GM18870 (cell line): ENCODE data around the gene GPANK1.

Source experiments
- ATAC-seq: cut with Tn5 transposase; IDR thresholded peaks from one replicate; pipeline ENCODE4 v1.9.1; 2021; ENCODE audit warnings: moderate library complexity; ENCODE audit not compliant: unreplicated experiment

The GPANK1 gene

DNA sequence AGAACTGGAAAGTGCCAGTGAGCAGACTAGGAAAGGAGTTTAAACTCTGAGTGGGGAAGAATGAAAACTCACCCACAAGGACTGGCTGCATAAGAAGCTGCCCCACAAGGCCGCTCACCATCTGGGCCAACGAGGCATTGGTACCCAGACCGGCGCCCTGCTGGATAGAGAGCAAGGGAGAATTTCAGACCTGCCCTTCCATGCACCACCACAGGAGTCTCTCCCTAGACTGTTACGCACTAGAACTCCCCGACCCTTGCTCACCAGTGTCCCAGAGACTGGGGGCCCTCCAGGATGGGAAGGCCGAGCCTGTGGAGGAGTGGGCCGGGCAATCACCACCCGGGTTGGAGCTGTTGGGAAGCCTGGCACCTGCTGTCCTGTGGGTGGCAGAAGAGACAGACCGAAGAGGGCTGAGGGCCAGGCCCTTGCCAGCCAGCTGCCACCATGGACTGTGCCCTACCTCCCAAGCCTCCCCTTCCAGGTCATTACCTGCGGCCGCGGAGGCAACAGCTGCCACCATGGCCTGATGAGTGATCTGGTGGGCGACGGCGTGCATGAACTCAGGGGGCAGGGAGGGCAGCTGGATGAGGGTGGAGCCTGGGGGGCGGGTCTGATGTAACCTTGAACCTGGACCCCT lies 20.9 kb downstream of the GPANK1 start:
- no peak for ATAC-seq

DNA sequence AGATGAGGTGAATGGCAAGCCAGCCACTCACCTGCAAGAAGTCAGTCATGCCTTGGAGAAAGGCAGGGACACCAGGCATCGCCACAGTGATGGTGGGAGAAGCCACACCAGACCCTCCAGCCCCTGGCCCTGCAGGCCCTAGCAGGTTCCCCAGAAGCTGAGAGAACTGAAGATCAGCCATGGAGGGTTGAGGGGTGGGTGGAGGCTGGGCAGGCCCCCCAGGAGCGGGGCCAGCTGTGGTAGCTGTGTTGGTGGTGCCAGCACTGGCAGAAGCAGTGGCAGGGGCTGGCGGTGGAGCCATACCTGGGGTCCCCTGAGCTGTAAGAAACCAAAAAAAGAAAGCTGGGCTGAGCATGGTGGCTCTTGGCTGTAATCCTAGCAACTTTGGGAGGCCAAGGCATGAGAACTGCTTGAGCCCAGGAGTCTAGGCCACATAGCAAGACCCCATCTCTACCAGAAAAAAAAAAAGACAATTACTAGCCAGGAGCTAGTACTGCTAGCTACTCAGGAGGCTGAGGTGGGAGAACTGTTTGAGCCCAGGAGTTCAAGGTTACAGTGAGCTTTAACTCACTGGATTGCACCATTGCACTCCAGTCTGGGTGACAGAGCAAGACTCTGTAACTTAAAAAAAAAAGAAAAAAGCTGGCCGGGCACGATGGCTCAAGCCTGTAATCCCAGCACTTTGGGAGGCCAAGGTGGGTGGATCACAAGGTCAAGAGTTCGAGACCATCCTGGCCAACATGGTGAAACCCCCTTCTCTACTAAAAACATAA lies 21.8 kb downstream of the GPANK1 start:
- no peak for ATAC-seq

DNA sequence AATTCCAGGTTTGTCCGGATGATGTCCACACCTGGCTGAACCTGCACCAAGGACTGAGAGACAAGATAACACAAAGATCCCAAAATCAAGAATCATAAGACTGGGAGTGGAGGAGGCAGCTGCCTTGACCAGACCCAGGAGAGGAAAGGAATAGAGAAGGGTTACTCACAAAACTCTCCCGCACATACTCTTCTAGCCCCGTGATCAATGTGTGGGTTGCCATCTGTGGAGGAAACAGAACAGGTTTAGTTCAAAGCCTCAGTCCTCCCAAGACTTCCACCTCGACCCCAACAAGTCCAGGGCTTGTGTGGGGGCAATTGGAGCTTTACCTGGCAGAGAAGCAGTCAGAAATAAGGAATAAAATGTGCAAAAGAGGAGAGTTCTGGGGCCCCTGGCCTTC lies 23.4 kb downstream of the GPANK1 start:
- no peak for ATAC-seq

DNA sequence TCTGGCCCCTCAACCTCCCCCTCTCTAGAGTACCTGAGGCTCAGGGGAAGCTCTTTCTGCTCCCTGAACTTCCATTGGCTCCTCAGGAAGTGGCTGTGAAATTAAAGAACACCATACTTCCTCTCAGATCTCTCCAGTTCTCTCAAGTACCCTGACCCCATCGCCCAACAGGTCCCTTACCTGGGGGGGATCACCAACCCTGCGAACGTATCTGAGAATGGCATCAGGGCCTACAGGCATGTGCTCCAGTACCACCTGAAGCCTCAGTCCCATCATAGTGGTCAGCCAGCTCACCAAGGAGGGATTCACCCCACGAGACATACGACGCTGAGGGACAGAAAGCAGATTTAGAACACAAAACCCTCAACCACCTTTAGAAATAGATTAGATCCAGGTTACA lies 24.2 kb downstream of the GPANK1 start:
- no peak for ATAC-seq

DNA sequence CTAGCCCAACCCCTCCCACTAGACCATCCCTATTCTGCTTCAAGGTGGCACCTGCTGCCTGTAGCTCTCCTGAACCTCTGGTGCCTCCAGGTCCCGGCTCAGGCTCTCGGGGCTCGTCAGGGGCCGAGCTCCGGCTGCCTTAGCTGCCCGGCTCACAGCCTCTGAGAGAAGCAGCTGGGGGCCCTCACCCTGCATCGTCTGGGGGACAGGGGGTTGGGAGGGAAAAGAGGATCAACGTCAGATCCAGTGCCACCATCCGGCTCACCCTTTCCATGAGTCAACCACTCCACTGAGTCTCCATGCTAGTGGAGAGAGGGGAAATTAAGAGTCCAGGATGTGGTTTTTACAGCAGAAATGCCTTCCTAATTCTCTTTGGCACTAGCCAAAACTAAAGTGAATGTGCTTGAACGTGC lies 25.3 kb downstream of the GPANK1 start:
- no peak for ATAC-seq

DNA sequence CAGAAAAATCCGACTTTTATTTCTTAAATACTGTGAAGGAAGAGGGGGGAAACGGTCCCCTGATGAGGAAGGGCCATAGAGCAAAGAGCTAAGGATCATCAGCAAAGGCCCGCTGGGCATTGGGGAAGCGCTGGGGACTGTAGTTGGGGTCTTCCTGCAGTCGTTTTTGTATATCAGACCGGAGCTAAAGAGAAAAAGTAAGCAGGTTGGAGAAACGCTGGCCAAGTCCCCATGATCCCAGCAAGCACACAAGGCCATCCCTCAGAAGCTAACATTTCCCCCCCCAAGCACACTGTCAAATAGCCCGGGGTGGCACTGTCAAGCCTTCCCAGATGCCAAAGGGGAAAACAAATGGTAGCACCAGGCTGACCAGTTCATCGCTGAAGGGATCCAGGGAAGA lies 25.8 kb downstream of the GPANK1 start:
- no peak for ATAC-seq

DNA sequence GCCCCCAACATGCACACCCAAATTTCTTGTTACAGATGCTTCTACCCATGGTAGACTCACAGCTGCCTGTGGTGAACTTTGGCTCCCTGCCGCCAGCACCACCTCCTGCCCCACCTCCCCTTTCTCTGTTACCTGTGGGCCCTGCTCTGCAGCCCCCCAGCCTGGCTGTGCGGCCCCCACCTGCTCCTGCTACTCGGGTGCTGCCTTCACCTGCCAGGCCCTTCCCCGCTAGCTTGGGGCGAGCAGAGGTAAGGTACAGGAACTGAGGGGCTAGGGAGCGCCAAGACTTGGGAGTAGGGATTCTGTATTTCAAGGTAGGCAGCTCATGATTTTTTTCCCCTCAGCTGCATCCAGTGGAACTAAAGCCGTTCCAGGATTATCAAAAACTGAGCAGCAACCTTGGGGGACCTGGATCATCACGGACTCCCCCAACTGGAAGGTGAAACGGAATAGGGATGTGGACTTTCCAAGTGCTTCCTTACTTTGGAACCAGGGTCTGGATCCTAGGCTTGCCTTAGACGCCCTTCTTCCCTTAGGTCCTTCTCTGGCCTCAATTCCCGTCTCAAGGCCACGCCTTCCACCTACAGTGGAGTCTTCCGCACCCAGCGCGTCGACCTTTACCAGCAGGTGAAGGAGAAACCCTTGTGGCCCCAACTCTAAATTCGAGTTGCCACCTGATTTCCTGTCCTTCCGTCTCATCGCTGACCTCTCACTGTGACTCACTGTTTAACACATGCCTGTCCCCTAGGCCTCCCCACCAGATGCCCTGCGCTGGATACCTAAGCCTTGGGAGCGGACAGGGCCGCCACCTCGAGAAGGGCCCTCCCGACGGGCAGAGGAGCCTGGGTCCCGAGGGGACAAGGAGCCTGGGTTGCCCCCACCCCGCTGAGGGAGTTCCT lies 27.9 kb downstream of the GPANK1 start:
- ATAC-seq, result no peak

DNA sequence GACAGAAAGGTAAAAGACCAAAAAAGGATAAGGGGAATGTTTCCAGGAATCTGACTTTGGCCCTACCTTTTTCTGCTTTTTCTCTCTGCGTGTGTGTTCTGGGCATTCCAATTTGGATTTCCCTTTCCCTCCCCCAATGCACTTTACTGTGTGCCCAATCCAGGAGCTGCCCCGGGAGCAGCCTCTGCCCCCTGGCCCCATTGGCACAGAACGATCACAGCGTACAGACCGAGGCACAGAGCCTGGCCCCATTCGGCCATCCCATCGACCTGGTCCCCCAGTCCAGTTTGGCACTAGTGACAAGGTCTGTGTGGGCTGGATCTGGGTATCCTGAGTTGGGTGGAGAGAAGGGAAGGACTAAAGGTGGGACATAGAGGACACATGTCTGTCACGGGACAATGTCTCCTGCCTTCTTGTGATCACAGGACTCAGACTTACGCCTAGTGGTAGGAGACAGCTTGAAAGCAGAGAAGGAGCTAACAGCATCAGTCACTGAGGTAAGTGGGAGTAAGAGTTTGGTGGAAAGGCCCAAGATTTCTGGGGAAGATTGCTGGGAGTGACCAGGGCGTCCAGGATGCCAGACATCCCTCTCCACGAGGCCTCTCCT lies 29.7 kb downstream of the GPANK1 start:
- no peak for ATAC-seq

DNA sequence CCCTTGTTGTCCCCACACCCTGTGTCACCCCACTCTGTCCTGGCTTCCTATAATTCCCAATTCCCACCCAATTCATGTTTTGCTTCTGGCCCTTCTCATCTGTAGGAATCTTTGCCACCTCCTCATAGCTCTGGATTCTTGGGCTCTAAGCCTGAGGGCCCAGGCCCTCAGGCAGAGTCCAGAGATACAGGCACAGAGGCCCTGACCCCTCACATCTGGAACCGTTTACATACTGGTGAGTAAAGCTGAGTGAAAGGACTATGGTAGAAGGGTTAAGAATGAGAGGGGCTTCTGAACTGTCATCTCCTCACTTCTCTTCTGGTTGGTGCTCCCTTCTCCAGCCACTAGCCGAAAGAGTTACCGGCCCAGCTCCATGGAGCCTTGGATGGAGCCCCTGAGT lies 30.7 kb downstream of the GPANK1 start:
- no peak for ATAC-seq

DNA sequence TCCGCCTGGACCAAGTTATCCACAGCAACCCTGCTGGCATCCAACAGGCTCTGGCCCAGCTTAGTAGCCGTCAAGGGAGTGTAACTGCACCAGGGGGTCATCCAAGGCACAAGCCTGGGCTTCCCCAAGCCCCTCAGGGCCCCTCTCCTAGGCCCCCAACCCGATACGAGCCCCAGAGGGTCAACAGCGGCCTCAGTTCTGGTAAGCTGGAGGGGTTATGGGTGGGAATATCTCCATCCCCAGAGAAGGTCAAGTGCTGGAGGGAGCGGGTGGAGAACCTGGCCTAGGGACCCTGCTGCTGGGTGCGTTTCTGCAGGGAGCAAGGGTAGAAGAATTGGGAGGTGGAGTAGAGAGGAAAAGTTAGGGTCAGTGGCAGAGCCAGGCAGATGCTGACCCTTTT lies 31.4 kb downstream of the GPANK1 start:
- no peak for ATAC-seq

DNA sequence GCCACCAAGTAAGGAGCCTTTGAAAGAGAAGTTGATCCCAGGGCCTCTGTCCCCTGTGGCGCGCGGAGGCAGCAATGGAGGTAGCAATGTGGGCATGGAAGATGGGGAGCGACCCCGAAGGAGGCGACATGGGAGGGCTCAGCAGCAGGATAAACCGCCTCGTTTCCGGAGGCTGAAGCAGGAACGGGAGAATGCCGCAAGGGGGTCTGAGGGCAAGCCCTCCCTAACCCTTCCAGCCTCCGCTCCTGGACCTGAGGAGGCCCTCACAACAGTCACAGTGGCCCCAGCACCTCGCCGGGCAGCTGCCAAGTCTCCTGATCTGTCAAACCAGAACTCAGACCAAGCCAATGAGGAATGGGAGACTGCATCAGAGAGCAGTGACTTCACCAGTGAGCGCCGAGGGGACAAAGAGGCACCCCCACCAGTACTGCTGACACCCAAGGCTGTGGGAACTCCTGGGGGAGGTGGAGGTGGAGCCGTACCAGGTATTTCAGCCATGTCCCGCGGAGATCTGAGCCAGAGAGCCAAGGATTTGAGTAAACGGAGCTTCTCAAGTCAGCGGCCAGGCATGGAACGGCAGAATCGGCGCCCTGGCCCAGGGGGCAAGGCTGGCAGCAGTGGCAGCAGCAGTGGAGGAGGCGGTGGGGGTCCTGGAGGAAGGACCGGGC lies 32.4 kb downstream of the GPANK1 start:
- ATAC-seq, result no peak

DNA sequence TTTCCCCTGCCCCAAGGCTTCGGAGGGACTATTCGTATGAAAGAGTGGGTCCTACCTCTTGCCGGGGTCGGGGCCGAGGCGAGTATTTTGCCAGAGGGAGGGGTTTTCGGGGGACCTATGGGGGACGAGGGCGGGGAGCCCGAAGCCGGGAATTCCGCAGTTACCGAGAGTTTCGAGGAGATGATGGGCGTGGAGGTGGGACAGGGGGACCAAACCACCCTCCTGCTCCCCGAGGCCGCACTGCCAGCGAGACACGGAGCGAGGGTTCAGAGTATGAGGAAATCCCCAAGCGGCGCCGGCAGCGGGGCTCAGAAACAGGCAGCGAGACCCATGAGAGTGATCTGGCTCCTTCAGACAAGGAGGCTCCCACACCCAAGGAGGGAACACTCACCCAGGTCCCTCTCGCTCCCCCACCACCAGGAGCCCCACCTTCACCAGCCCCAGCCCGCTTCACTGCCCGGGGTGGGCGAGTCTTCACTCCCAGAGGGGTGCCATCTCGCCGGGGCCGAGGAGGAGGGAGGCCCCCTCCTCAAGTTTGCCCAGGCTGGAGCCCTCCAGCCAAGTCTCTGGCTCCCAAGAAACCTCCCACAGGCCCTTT lies 33.0 kb downstream of the GPANK1 start:
- no peak for ATAC-seq

DNA sequence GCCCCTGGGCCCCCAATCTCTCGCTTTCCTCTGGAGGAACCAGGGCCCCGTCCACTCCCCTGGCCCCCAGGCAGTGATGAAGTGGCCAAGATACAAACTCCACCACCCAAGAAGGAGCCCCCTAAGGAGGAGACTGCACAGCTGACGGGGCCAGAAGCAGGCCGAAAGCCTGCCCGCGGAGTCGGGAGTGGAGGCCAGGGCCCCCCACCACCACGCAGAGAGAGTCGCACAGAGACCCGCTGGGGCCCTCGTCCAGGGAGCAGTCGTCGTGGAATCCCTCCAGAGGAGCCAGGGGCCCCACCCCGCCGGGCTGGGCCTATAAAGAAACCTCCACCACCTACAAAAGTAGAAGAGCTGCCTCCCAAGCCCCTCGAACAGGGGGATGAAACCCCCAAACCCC lies 33.6 kb downstream of the GPANK1 start:
- no peak for ATAC-seq

DNA sequence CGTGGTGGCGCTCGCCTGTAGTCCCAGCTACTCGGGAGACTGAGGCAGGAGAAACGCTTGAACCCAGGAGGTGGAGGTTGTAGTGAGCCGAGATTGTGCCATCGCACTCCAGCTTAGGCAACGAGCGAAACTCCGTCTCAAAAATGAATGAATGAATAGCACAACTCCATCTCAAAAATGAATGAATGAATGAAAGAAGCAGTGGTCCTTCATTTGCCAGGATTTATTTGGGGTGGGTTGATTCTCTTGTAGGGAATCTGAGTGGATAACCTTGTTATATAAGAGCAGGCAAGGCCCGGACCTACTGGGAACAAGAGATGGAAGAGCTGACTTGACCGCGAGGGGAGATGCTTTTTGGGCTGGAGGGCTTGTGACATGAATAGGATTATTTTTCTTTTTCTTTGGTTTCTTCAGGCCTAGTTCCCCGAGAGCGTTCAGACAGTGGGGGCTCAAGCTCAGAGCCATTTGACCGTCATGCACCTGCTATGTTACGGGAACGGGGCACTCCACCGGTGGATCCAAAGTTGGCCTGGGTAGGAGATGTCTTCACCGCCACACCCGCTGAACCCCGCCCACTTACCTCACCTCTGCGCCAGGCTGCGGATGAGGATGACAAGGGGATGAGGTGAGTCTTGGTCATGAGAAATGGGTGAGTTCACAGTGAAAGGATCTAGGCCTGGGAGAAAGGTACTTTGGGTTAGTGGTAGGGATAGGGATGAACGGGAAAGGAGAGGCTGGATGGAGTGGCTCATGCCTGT lies 34.4 kb downstream of the GPANK1 start:
- ATAC-seq, result no peak

DNA sequence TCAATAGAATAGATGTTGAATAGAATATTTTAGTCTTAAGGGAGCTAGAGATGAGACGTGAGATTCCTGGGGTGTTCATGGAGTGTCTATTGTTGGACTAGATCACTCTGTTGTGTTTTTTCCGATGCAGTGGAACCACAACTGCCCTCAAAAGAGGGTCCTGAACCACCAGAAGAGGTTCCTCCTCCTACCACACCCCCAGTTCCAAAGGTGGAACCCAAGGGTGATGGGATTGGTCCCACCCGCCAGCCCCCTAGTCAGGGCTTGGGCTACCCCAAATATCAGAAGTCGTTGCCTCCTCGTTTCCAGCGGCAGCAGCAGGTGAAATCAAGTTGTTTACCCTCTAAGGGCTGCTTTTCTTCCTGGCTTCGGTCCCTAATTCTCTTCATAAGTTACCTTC lies 35.8 kb downstream of the GPANK1 start:
- ATAC-seq, result no peak

DNA sequence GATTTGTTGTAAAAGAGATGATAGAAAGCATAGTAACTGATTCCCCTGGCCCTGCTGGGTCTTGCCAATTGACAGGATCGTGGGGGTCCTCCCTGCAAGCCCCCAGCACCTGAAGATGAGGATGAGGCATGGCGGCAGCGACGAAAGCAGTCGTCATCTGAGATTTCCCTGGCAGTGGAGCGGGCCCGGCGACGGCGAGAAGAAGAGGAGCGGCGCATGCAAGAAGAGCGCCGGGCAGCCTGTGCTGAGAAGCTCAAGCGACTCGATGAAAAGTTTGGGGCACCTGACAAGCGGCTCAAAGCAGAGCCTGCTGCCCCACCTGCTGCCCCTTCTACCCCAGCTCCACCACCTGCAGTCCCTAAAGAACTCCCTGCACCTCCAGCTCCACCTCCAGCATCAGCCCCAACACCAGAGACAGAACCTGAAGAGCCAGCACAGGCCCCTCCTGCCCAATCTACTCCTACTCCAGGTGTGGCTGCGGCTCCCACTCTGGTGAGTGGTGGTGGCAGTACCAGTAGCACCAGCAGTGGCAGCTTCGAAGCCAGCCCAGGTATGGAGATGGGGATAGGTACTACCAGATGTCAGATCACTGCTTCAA lies 37.0 kb downstream of the GPANK1 start:
- ATAC-seq, result no peak

DNA sequence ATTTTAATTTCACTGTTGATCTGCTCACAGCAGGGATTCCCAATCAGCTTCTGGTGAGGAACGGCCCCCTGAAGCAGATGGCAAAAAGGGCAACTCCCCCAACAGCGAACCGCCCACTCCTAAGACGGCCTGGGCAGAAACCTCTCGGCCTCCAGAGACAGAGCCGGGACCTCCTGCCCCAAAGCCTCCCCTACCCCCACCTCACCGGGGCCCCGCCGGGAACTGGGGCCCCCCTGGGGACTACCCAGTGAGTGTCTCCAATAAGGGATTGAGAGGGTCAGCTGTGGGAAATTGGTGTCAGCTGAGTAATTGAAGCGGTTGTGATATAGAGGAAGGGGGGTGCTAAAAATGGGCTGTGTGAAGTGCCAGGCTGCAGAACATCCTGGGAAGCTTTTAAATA lies 37.8 kb downstream of the GPANK1 start:
- ATAC-seq, result no peak

DNA sequence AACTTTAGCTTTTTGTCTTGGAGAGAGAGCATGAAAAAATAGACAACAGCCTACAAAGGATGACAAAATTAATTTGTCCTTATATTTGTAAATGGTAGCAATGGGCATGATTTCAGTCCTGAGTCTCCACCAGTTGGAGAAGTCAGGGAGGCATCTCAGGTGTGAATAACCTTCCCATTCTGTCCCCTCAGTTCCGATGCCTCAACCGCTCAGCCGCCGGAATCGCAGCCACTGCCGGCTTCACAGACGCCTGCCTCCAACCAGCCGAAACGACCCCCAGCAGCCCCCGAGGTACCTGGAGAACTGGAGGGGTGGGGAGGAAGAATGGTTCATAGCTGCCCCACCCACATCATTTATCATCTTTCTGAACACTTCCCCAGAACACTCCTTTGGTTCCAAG lies 40.7 kb downstream of the GPANK1 start:
- ATAC-seq, result no peak

DNA sequence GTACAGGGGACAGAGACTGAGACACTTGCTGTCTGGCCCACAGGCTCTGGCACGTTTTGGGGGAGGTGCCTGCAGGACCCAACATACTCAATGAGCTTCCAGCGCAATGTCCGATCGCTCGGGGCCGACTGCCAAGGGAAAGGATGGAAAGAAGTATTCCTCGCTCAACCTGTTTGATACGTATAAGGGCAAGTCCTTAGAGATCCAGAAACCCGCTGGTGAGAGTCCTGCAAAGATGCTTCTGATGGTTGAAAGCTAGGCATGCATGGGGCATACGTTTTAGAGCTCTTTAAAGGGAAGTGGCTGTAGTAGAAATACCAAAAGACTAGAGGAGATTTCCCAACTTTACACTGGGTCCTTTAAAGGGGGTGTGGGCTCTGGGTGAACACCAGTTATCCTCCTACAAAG lies 42.1 kb downstream of the GPANK1 start:
- no peak for ATAC-seq
